ENCODE measurements around the gene AFG1L.
A peak's percentile ranks its signal among the peaks of the same experiment; 100 is the strongest.
"Not testable (repeated sequence)": the region's sequence is repeated elsewhere in the genome, so short reads cannot be mapped to it uniquely, and the experiment has no call there.

Gene AFG1L

DNA sequence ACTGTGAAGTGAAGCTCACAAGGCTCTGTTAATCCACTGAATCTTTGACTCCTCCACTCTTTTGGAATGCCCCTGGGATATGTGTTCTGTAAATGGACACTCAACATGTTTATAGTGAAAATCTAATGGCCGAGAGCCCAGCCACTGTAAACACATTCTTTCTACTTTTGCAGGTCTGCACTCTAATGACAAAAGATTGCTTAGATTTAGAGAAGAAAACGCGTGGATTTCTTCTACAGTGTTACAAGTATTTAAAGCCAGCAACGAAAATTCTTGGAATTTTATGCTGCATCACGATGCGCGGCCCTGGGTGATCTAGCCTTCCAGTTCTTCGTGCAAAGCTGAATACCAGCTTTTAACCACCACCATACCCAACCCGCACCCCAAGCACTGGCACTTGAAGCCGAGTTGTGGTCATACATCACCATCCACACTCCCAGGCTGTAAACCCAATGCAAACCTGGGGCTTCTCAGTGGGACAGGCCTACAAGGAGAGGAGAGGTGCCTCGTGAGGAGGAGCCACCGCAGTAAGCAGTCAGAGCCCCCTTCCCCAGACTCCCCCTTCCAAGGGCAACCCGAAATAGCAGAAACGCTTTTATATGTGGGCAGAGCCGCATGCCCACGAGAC lies 262.1 kb downstream of the AFG1L start:
- peak; percentile 4 for DNase-seq (ENCODE audit: low spot score)

DNA sequence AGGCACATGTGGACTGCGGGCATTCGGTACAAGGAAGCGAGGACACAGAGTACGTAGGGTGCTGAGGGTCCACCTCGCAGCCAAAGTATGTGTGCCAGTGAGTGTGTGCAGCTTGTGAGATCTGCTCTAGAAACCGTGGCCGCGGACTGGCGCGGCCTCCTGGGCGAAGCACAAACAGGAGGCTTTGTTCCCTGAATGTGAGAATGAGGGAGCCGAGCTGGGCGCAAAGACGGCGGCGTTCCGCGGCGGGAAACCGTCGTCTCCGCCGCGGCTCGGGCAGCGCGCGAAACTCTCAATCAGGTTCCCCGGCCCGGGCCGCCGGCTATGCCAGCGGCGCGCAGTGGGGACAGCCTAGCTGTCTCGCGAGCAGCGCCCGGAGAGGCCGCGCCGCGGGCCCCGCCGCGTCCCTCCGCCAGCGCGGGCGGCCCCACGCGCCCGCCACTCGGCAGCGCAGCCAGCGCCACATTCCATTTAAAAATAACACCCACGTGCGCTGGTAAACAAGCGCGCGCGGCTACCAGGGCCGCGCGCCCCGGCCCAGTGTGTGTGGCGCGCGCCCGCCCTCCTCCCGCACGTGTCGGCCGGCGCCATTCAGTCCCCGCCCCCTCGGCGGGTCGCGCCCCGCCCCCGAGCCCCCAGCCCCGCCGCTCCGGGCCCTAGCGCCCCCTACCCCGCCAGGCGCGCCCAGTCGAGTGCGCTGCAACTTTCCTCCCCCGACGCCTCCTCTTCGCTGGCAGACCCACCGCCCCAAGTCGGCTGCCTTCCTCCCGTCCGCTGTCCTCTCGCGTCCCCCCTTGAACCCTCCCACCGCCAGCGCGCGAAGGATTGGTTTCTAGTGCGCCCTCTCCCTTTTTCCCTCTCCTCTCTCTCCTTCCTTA lies 262.9 kb downstream of the AFG1L start:
- DNase-seq (ENCODE audit: low spot score), result peak; percentile 66

DNA sequence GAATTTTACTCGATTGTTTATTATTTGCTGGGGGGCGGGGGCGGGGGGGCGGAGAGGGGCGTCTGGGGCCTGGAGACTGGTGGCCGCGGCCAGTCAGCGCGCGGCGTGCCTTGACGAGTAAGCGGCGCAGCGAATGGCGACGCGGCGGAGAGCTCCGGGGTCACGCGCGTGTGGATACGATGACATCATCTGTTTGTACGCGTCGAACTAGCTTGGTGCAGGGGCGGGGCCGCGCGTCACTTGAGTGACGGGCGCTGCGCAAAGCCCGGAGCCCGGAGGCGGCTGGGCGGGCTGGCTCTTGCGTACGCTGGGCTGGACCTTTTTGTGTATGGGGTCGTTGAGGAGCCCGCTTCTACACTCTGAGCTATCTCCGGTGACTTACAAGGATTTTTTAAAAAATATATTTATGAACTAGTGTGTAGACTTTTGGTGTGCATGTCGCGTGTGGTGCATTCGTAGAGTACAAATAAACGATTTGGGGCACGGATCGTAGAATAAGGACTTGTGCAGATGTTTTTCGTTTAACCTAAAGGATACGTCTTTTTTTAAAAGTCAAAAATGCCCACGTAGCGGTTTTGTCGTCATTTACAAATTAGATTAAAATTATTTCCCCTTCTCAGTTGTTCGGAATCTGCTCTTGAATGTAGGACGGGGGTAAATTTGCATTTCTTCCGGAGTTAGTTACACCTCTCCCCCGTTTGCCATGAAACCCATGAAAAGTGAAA lies 263.7 kb downstream of the AFG1L start:
- DNase-seq (ENCODE audit: low spot score), result peak; percentile 96

DNA sequence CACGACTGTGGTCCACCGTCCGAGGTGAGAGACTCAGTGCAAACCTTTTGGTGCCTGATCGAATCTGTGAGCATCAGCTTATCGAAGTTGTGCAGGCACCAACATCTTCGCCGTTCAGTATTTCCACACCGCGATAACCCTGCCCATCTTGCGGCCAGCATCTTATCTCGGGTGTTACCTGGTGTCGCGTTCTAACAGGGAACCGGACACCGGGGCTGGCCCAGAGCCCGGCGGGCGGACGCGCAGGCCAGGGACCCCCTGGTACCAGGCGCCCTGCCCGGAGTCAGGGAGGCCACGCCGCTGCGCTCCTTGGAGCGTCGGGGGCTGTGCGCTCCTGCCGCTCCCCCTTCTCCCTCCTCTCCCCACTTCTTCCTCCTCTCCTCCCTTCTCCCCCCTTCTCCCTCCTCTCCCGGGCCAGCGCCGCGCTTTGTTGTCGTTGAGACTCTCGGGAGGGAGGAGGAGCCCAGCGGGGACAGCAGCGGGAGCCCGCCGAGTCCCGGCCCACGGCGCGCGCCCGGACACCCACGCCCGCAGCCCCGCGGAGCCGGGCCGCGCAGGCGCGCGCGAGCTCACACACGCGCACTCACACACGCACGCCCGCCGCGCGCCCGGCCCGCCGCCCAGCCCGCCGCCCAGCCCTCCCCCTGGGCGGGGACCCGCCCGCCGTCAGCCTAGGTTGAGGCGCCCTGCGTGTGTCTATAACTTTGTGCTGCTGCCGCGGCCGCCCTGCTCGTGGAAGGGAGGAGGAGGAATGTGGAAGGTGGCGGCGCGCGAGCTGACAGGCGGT lies 264.4 kb downstream of the AFG1L start:
- peak; percentile 80 for DNase-seq (ENCODE audit: low spot score)

DNA sequence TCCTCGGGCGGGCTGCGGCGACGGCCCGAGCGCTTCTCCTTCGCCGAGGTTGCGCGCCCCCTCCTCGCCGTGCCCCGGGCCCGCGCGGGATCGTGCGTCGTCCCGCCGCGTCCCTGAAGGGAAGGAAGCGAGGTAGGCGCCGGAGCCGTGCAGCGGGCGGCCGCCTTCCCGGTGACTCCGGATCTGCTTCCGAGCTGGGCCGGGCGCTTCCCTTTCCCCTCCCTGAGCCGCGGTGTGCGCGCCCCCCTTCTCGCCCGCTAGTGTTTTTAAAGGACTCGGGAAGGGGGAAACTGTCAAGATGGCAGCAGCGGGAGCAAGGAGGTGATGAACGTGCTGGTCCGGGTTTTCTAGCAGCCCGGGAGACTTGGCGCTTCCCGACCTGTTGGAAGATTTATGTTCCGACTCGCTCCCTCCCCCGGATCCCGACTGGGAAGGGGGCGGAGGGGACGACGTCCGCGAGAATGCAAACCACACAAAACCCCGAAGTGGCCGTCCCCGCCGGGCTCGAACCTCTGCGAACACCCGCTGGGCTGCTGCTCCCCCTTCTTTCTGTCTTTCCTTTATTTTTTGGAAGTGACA lies 265.1 kb downstream of the AFG1L start:
- peak; percentile 71 for DNase-seq (ENCODE audit: low spot score)

DNA sequence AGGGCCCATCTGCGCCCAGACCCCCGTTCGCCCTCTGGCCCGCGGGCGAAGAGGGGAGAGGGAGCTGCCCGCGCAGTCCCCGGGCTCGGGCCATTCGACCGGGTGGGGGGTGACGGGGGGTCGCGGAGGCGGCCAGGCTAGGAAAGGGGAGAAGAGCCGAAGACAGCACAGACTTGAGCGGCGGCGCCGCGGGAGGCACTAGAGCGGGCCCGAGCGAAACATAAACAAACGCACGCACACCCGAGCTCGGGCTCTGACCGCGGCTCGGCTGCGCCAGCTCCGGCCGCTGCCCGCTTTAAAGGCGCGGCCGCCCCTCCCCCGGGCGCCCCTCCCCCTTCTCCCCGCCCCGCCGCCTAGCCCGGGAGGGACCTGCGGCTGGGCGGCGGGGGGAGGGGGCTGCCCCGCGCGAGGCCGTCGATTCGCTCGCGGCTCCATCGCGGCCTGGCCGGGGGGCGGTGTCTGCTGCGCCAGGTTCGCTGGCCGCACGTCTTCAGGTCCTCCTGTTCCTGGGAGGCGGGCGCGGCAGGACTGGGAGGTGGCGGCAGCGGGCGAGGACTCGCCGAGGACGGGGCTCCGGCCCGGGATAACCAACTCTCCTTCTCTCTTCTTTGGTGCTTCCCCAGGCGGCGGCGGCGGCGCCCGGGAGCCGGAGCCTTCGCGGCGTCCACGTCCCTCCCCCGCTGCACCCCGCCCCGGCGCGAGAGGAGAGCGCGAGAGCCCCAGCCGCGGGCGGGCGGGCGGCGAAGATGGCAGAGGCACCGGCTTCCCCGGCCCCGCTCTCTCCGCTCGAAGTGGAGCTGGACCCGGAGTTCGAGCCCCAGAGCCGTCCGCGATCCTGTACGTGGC lies 265.8 kb downstream of the AFG1L start, which contains the start of gene FOXO3:
Gene FOXO3 (plus strand): TSS at position 455 of the 846 bp plus-strand sequence. CDS start 292 bp downstream, at position 747.
- DNase-seq (ENCODE audit: low spot score), result peak; percentile 83

- not testable (repeated sequence) for DNase-seq (ENCODE audit: low spot score)
These were observed 266.4 kb downstream of the AFG1L start for GRCh38 chr6:108561309-108561647.

GRCh38 chr6:108561742-108562502 lies 267.1 kb downstream of the AFG1L start:
- DNase-seq (ENCODE audit: low spot score), result peak; percentile 42

GRCh38 chr6:108562503-108562993 lies 267.7 kb downstream of the AFG1L start:
- peak; percentile 91 for DNase-seq (ENCODE audit: low spot score)

GRCh38 chr6:108563292-108563691 lies 268.4 kb downstream of the AFG1L start:
- no peak for DNase-seq (ENCODE audit: low spot score)

DNA sequence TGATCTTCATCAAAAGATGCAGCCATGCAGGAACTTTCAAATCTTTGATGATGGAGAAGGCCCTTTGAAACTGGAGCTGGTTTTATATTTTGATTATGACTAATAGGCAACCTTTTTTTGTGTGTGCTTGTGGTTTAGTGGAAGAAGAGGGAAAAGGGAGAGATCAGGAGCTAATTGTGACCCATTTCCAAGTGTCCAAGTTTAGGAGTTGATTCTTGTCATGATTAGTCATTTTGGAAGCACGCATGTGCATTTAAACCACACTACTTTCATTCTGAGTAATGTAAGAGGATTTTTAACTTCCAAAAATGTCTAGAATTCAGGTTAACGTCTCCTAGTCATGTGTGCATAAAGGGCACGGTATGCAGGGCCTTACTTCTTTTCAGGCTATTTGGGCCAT lies 269.3 kb downstream of the AFG1L start:
- peak; percentile 86 for DNase-seq (ENCODE audit: low spot score)

DNA sequence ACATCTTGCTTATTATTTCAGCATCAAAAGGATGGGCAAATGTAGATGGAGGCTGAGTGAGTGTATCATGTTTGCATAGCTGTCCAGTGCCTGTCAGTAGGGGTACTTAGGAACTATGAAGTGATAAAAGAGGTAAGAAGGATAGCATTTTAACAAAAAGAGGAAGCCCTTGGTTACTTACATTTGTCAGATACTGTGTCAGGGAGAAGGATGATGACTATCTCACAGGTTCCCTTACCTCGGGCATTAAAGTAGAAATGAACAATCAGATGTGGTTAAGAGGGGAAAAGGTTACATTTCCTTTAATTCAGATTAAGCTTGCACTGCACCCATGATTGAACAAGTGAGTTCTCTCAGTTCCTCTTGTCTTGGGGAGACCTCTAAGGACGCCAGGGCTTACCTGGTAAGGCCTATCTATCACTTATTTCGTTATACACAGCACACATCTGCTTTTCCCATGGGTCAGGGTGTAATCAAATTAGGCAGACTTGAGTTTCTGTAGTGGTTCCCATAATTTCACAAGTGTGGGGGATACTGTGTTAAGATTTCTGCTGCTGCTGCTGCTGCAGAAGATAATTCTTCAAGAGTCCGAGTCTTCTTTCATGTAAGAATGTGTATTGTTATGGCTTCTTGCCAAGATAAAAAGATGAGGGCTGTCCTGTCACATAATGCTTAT lies 270.4 kb downstream of the AFG1L start:
- no peak for DNase-seq (ENCODE audit: low spot score)

GRCh38 chr6:108565893-108566292 lies 271.0 kb downstream of the AFG1L start:
- DNase-seq (ENCODE audit: low spot score), result no peak

- no peak for DNase-seq (ENCODE audit: low spot score)
These were observed 271.6 kb downstream of the AFG1L start for GRCh38 chr6:108566406-108566805.

- no peak for DNase-seq (ENCODE audit: low spot score)
These were observed 273.2 kb downstream of the AFG1L start for GRCh38 chr6:108568101-108568500.

- DNase-seq (ENCODE audit: low spot score), result no peak
These were observed 273.9 kb downstream of the AFG1L start for GRCh38 chr6:108568551-108569305.

- DNase-seq (ENCODE audit: low spot score), result no peak
These were observed 275.7 kb downstream of the AFG1L start for GRCh38 chr6:108570517-108570916.

DNA sequence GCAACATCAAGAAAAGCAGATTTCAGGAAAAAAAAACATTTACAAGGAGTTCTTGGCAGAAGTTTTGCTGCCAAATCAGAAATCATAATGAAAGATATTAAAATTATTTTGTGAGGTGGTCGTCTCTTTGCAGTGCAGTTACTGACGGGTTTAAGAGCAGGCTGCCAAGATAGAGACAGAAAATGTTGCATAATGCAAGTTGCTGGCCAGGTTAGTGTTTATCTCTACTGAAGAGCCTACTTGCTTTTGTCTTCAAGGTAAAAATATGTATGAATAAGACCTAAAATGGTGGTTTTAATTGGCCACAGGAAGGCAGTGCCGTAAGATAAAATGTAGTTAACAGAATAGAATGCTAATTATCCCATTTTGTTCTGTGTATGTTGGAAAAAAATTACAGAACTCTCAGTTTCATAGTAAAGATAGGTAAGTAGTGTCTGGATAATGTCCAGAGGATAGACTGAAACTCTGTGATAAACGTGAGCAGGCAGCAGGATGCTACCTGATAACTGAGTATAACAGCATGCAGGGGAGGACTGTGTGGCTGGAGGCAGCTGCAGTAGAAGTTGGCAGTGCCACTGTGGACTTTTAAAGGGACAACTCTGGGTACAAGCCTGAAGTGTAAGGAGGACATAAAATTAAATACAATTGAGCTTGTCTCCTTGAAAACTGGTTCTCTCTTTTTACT lies 279.7 kb downstream of the AFG1L start:
- DNase-seq (ENCODE audit: low spot score), result no peak

All from SW480 (cell line).